ENCODE measurements around the gene SCN8A.

The SCN8A gene

DNA sequence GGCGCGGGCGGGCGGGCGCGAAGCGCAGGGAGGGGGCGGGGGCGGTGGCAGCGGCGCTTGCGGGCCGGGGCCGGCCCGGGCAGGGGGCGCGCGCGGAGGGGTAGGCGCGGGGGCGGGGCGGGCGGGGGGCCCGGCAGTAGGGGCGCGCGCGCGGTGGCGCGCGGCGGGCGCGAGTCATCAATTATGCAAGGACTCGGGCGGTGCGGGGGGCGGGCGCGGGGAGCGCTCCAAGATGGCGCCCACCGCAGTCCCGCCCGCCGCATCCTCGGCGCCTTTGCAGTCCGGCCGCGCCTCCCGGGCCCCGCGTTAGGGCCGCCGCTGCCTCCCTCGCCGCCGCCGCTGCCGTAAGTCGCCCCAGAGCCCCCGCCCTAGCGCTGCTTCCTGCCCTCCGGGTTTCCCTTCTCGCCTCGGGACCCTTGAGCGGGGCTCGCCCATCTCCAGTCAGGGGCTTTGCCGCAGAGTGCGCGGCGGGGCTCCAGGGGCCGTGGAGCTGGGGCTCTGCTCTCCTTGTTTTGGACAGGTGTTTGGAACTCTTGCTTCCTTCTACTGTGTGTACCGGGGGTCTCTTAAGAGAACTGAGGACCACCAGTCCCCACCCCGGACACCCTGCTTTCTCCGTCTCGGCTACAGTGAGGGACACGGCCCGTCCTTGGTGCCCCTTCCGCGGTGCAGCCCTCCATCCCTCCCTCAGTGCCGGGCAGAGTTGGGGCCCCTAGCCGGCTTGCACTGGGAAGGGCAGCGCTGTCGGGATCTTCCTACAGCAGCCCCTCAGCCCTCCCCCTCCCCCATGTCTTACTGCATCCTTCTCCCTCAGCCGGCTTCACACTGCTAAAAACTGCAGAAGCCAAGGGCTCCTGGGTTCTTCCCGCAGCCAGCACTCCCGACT, at the start of gene SCN8A:
Gene SCN8A (plus strand): TSS at position 218 of the 886 bp plus-strand sequence. CDS start 71,585 bp downstream, outside the sequence.
- peaks cover 5% of the 10 kb centered on the region; the same call in 1 of the 2 replicates for H3K4me1 ChIP-seq (ENCODE audit: low read length)
- no peaks in the 10 kb centered on the region for H3F3A ChIP-seq (ENCODE audit: insufficient read depth, low read length)
- H3K27me3 ChIP-seq (replicated peaks; ENCODE audit: insufficient read depth, low read length), result peaks cover 8% of the 10 kb centered on the region
- peak; percentile 37 for DNase-seq
- H3K27ac ChIP-seq (ENCODE audit: low read length), result no peak within 1 kb of the TSS
- no peaks in the 10 kb centered on the region for H4K20me1 ChIP-seq (ENCODE audit: insufficient read depth, low read length)
- H3K9me2 ChIP-seq (replicated peaks; ENCODE audit: insufficient read depth, low read length), result no peaks in the 10 kb centered on the region
- peak within 1 kb of the TSS; percentile 63 for H3K4me3 ChIP-seq (ENCODE audit: low read length)
- peak within 1 kb of the TSS; percentile 92 for H2AFZ ChIP-seq (ENCODE audit: low read length)
- no peaks in the 10 kb centered on the region for H3K36me3 ChIP-seq (replicated peaks; ENCODE audit: insufficient read depth, low read length)
- H3K9me3 ChIP-seq (replicated peaks; ENCODE audit: insufficient read depth, low read length), result no peaks in the 10 kb centered on the region
- peak within 1 kb of the TSS; percentile 38; the same call in 1 of the 2 replicates for H3K9ac ChIP-seq (ENCODE audit: low read length)
- TF ChIP-seq, protein P1, sequence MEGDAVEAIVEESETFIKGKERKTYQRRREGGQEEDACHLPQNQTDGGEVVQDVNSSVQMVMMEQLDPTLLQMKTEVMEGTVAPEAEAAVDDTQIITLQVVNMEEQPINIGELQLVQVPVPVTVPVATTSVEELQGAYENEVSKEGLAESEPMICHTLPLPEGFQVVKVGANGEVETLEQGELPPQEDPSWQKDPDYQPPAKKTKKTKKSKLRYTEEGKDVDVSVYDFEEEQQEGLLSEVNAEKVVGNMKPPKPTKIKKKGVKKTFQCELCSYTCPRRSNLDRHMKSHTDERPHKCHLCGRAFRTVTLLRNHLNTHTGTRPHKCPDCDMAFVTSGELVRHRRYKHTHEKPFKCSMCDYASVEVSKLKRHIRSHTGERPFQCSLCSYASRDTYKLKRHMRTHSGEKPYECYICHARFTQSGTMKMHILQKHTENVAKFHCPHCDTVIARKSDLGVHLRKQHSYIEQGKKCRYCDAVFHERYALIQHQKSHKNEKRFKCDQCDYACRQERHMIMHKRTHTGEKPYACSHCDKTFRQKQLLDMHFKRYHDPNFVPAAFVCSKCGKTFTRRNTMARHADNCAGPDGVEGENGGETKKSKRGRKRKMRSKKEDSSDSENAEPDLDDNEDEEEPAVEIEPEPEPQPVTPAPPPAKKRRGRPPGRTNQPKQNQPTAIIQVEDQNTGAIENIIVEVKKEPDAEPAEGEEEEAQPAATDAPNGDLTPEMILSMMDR (IDR thresholded peaks at IDR 0.05; ENCODE audit: low read length), result no peak
- TF ChIP-seq EZH2phosphoT487 (IDR thresholded peaks at IDR 0.05; ENCODE audit: low read length) (no peak), EZH2 (optimal IDR thresholded peaks at IDR 0.05; ENCODE audit: low read depth, low read length) (no peak)
- H3K79me2 ChIP-seq (ENCODE audit: low read length), result no peaks in the 10 kb centered on the region
- peak within 1 kb of the TSS; percentile 96 for H3K4me2 ChIP-seq (ENCODE audit: low read depth, low read length)

DNA sequence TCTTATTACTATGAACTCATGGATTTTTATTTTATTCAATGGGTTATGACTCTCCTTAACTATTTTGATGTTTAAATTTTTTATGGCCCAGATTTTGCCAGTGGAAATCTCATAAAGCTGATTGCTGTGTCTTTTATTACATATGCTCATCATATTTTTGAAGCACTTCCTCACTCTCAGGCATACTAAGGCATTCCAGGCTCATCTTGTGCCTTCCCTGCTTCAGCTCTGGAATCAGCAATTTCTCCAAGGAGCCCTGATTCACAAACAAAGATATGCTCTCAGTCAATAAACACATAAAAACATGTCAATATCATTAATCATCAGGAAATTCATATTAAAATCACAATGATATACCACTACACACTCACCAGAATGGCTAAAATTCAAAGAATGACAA, 44.9 kb upstream of the SCN8A start:
- Histone ChIP-seq H4K20me1 (ENCODE audit: insufficient read depth, low read length) (no peaks in the 10 kb centered on the region), H3K79me2 (ENCODE audit: low read length) (no peaks in the 10 kb centered on the region), H3K36me3 (replicated peaks; ENCODE audit: insufficient read depth, low read length) (no peaks in the 10 kb centered on the region), H2AFZ (ENCODE audit: low read length) (no peak overlapping the region), H3F3A (ENCODE audit: insufficient read depth, low read length) (no peaks in the 10 kb centered on the region), H3K27me3 (replicated peaks; ENCODE audit: insufficient read depth, low read length) (no peaks in the 10 kb centered on the region), H3K4me3 (ENCODE audit: low read length) (no peak overlapping the region), H3K27ac (ENCODE audit: low read length) (no peak overlapping the region), H3K9me3 (replicated peaks; ENCODE audit: insufficient read depth, low read length) (no peaks in the 10 kb centered on the region), H3K4me2 (ENCODE audit: low read depth, low read length) (no peak overlapping the region), H3K9ac (ENCODE audit: low read length) (no peak overlapping the region), H3K4me1 (ENCODE audit: low read length) (no peaks in the 10 kb centered on the region), H3K9me2 (replicated peaks; ENCODE audit: insufficient read depth, low read length) (no peaks in the 10 kb centered on the region)
- TF ChIP-seq EZH2phosphoT487 (IDR thresholded peaks at IDR 0.05; ENCODE audit: low read length) (no peak), EZH2 (optimal IDR thresholded peaks at IDR 0.05; ENCODE audit: low read depth, low read length) (no peak)
- TF ChIP-seq, protein P1 (IDR thresholded peaks at IDR 0.05; ENCODE audit: low read length), result no peak
- no peak for DNase-seq

DNA sequence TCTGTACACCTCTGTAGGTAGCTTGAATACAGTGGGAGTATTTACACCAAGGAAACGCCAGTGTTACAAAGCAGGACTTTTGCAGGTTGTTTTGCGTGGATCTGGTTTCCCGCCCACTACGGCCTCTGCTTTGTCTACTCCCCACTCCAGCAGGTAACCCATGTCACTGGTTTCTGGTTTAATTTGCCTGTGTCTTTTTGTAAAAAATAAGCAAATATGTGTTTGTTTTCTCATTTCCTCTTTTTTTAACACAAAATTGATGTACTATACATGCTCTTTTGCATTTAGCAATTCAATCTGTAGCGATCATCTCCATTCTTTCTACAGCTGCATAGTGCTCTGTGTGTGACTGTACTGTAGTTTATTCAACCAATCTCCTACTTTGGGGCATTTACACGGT, 43.4 kb upstream of the SCN8A start:
- Histone ChIP-seq H4K20me1 (ENCODE audit: insufficient read depth, low read length) (no peaks in the 10 kb centered on the region), H3K4me3 (ENCODE audit: low read length) (no peak overlapping the region), H3K4me1 (ENCODE audit: low read length) (no peaks in the 10 kb centered on the region), H3K79me2 (ENCODE audit: low read length) (no peaks in the 10 kb centered on the region), H3K27me3 (replicated peaks; ENCODE audit: insufficient read depth, low read length) (no peaks in the 10 kb centered on the region), H2AFZ (ENCODE audit: low read length) (no peak overlapping the region), H3K9me2 (replicated peaks; ENCODE audit: insufficient read depth, low read length) (no peaks in the 10 kb centered on the region), H3K27ac (ENCODE audit: low read length) (no peak overlapping the region), H3K4me2 (ENCODE audit: low read depth, low read length) (no peak overlapping the region), H3F3A (ENCODE audit: insufficient read depth, low read length) (no peaks in the 10 kb centered on the region), H3K9ac (ENCODE audit: low read length) (no peak overlapping the region), H3K36me3 (replicated peaks; ENCODE audit: insufficient read depth, low read length) (no peaks in the 10 kb centered on the region), H3K9me3 (replicated peaks; ENCODE audit: insufficient read depth, low read length) (no peaks in the 10 kb centered on the region)
- DNase-seq, result no peak
- no peak for TF ChIP-seq EZH2 (optimal IDR thresholded peaks at IDR 0.05; ENCODE audit: low read depth, low read length)
- no peak for TF ChIP-seq EZH2phosphoT487 (IDR thresholded peaks at IDR 0.05; ENCODE audit: low read length)
- TF ChIP-seq, protein P1 (IDR thresholded peaks at IDR 0.05; ENCODE audit: low read length), result no peak

Measured in MM.1S (cell line).